Upper lobe of right lung (tissue), 1 donor: ENCODE results near the gene TBL3. TPM values are rescaled to one million over a fixed set of nuclear protein-coding genes. Genes with fewer than 3 reads are reported as not detected.

Experiments
- ATAC-seq: fragments of 200-7000 bp; cut with Tn5 transposase; one replicate; pipeline ENCODE4 v1.9.1; 2020; ENCODE audit warnings: mild to moderate bottlenecking, moderate library complexity
- DNase-seq: peaks from one replicate; pipeline ENCODE4 v3.0.0-alpha.2; 2020
- H3K27ac ChIP-seq: fragments of 200-600 bp; one replicate; pipeline ENCODE4 v1.8.0; 2022
- H3K27me3 ChIP-seq: fragments of 200-600 bp; one replicate; pipeline ENCODE4 v1.8.0; 2022; ENCODE audit warnings: mild to moderate bottlenecking
- H3K36me3 ChIP-seq: fragments of 200-600 bp; one replicate; pipeline ENCODE4 v1.8.0; 2022
- H3K4me1 ChIP-seq: fragments of 200-600 bp; one replicate; pipeline ENCODE4 v1.8.0; 2022
- H3K4me3 ChIP-seq: fragments of 200-600 bp; one replicate; pipeline ENCODE4 v1.8.0; 2022; ENCODE audit warnings: mild to moderate bottlenecking
- H3K9me3 ChIP-seq: fragments of 200-600 bp; one replicate; pipeline ENCODE4 v1.8.0; 2022
- CTCF ChIP-seq: fragments of 200-600 bp; IDR thresholded peaks from one replicate; pipeline ENCODE4 v1.8.0; 2022; ENCODE audit warnings: antibody characterized with exemption
- intact Hi-C: fragments of 100-400 bp; cut with DNase I; formaldehyde crosslinking; loops from one replicate; pipeline ENCODE4 v1.11.0; 2022
- total RNA-seq: library from RNA; stranded (reverse); fragmentation: NEBNext Ultra II Directional; extraction: Animal tissue kit (Norgen Biotek cat#: 25700); gene quantifications from one replicate; pipeline ENCODE4 v1.2.1, GENCODE V29; 2021
- donor health status: DM: no; HTN: yes; CAD: no; lungs with severe emphysema.

The TBL3 gene
- total RNA-seq, 1 donor from 2014 or later: 24.7 TPM

GRCh38 chr16:1977875-1978268, 6.0 kb downstream of the TBL3 start:
- no peak for DNase-seq
- intact Hi-C loops: no loop called here
- peaks cover 45% of the 10 kb centered on the region for H3K36me3 ChIP-seq

GRCh38 chr16:1978476-1979120, 6.7 kb downstream of the TBL3 start:
- Histone ChIP-seq H3K27me3 (peaks cover 42% of the 10 kb centered on the region), H3K36me3 (peaks cover 45% of the 10 kb centered on the region), H3K4me1 (peaks cover 7% of the 10 kb centered on the region), H3K9me3 (no peaks in the 10 kb centered on the region), H3K4me3 (peak overlapping the region; percentile 39), H3K27ac (peak overlapping the region; percentile 65)
- no peak for TF ChIP-seq CTCF
- DNase-seq: no peak
- intact Hi-C loops: no loop called here
- ATAC-seq: no peak

More at GRCh38 chr16:1977875-1978268, 6.0 kb downstream of the TBL3 start:
- Histone ChIP-seq H3K27ac (no peak overlapping the region), H3K27me3 (peaks cover 42% of the 10 kb centered on the region), H3K4me3 (no peak overlapping the region), H3K4me1 (peaks cover 5% of the 10 kb centered on the region), H3K9me3 (no peaks in the 10 kb centered on the region)
- ATAC-seq: no peak
- TF ChIP-seq CTCF: no peak

GRCh38 chr16:1979271-1980029, 7.6 kb downstream of the TBL3 start:
- DNase-seq: peak; percentile 95
- peak overlapping the region; percentile 39 for H3K4me3 ChIP-seq
- ATAC-seq: peak; percentile 75
- H3K36me3 ChIP-seq: peaks cover 40% of the 10 kb centered on the region
- TF ChIP-seq CTCF: no peak
- no peaks in the 10 kb centered on the region for H3K9me3 ChIP-seq
- peak overlapping the region; percentile 65 for H3K27ac ChIP-seq
- intact Hi-C loops: no loop called here
- H3K4me1 ChIP-seq: peaks cover 8% of the 10 kb centered on the region
- H3K27me3 ChIP-seq: peaks cover 42% of the 10 kb centered on the region

- DNase-seq (no peak), ATAC-seq (no peak)
- Histone ChIP-seq H3K27me3 (peaks cover 42% of the 10 kb centered on the region), H3K4me3 (peak overlapping the region; percentile 39), H3K27ac (peak overlapping the region; percentile 65), H3K4me1 (peaks cover 15% of the 10 kb centered on the region), H3K36me3 (peaks cover 33% of the 10 kb centered on the region), H3K9me3 (no peaks in the 10 kb centered on the region)
- intact Hi-C loops: no loop called here
- TF ChIP-seq CTCF: no peak
Observed at GRCh38 chr16:1980030-1980769, 8.3 kb downstream of the TBL3 start.

GRCh38 chr16:1980770-1981087, 8.9 kb downstream of the TBL3 start:
- peaks cover 19% of the 10 kb centered on the region for H3K4me1 ChIP-seq
- peaks cover 33% of the 10 kb centered on the region for H3K36me3 ChIP-seq
- TF ChIP-seq CTCF: no peak
- intact Hi-C loops: no loop called here
- H3K4me3 ChIP-seq: no peak overlapping the region
- H3K27me3 ChIP-seq: peaks cover 42% of the 10 kb centered on the region
- DNase-seq (no peak), ATAC-seq (no peak)
- H3K9me3 ChIP-seq: no peaks in the 10 kb centered on the region
- H3K27ac ChIP-seq: no peak overlapping the region
